ENCODE measurements around the gene GLIS1. TPM values are rescaled to one million over a fixed set of nuclear protein-coding genes. Genes with fewer than 3 reads are reported as not detected.

Gene GLIS1
- total RNA-seq, 1 donor from 2014 or later = 2.5 TPM

- no peak overlapping the region for H3K4me3 ChIP-seq (ENCODE audit: low read depth, low read length)
- DNase-seq (ENCODE audit: low read depth) = no peak
- TF ChIP-seq CTCF (conservative IDR thresholded peaks at IDR 0.05; ENCODE audit: low read depth, low read length) = no peak
Observed at GRCh38 chr1:53554592-53555305, 184.2 kb downstream of the GLIS1 start.

- TF ChIP-seq CTCF (conservative IDR thresholded peaks at IDR 0.05; ENCODE audit: low read depth, low read length) = no peak
- DNase-seq (ENCODE audit: low read depth) = no peak
- H3K4me3 ChIP-seq (ENCODE audit: low read depth, low read length) = no peak overlapping the region
Observed at GRCh38 chr1:53553734-53554509, 185.0 kb downstream of the GLIS1 start.

- no peak for DNase-seq (ENCODE audit: low read depth)
- H3K4me3 ChIP-seq (ENCODE audit: low read depth, low read length) = no peak overlapping the region
- no peak for TF ChIP-seq CTCF (conservative IDR thresholded peaks at IDR 0.05; ENCODE audit: low read depth, low read length)
Observed at GRCh38 chr1:53552981-53553733, 185.8 kb downstream of the GLIS1 start.

- H3K4me3 ChIP-seq (ENCODE audit: low read depth, low read length) = no peak overlapping the region
- no peak for DNase-seq (ENCODE audit: low read depth)
- TF ChIP-seq CTCF (conservative IDR thresholded peaks at IDR 0.05; ENCODE audit: low read depth, low read length) = no peak
Observed at GRCh38 chr1:53552146-53552861, 186.7 kb downstream of the GLIS1 start.

- H3K4me3 ChIP-seq (ENCODE audit: low read depth, low read length) = no peak overlapping the region
- no peak for TF ChIP-seq CTCF (conservative IDR thresholded peaks at IDR 0.05; ENCODE audit: low read depth, low read length)
- DNase-seq (ENCODE audit: low read depth) = no peak
Observed at GRCh38 chr1:53551428-53551995, 187.5 kb downstream of the GLIS1 start.

GRCh38 chr1:53550201-53550741 is 188.7 kb downstream of the GLIS1 start:
- no peak overlapping the region for H3K4me3 ChIP-seq (ENCODE audit: low read depth, low read length)
- TF ChIP-seq CTCF (conservative IDR thresholded peaks at IDR 0.05; ENCODE audit: low read depth, low read length) = no peak
- no peak for DNase-seq (ENCODE audit: low read depth)
